HG03097 (cell line): ENCODE measurements around the gene EPS8L1.

ENCODE experiments used
- ATAC-seq: cut with Tn5 transposase; IDR thresholded peaks from one replicate; pipeline ENCODE4 v1.9.1; 2021; ENCODE audit not compliant: unreplicated experiment, low FRiP score

The EPS8L1 gene

DNA sequence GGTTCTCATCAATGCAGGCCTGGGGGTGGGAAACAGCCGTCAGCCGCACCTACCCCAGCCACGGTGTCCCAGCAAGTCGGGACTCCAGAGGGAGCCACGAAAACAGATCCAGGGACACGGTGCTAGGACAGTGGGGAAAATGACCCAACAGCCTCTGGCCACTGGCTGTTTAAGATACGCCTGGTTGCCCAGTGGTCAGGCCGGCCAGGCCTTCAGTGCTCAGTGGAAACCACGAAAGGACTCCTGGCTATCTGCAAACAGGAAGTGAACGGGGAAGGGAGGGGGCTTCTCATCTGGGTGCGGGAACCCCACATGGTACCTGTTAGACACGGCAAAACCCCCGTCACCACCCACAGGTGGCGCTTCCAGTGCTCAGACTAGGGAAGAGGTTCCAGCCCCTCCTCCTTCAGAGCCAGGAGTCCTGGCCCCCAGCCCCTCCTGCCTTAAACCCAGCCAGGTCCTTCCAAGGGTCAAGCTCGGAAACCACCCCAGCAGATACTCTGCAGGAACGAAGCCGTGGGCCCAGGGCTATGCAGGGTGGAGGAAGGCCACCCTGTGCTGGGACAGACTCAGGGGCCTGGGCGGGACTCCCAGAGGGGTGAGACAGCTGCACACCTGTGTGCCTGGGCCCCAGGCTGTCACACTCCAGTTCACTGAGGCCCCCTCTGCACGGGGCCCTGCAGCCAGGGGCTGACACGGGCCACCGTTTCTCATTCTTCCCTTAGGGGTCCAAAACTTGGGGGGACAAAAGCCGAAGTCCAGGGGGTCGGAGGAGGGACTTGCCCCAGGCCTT lies 37.3 kb downstream of the EPS8L1 start:
- ATAC-seq: no peak

DNA sequence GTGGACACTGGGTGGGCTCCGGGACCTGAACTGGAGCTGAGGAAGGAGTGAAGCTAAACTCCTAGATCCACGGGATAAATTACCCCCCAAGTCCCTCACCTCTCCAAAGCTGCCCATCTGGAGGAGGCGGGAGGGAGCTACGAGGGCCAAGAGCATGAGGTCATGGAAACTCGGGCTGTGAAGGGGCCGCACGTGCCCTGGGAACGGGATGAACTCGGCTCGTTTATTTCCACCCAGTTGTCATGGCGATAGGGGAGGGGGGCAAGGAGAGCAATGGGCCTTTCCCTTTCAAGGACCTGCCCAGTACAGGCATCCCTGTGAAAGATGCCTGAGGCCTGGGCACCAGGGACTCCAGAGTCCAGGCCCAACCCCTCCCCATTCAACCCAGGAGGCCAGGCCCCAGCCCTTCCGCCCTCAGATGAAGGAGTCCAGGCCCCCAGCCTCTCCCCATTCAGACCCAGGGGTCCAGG lies 37.9 kb downstream of the EPS8L1 start:
- no peak for ATAC-seq

DNA sequence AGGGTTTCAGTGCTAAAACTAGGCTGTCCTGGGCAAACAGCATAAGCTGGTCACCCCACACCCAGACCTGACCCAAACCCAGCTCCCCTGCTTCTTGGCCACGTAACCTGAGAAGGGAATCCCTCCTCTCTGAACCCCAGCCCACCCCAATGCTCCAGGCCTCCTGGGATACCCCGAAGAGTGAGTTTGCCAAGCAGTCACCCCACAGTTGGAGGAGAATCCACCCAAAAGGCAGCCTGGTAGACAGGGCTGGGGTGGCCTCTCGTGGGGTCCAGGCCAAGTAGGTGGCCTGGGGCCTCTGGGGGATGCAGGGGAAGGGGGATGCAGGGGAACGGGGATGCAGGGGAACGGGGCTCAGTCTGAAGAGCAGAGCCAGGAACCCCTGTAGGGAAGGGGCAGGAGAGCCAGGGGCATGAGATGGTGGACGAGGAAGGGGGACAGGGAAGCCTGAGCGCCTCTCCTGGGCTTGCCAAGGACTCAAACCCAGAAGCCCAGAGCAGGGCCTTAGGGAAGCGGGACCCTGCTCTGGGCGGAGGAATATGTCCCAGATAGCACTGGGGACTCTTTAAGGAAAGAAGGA lies 39.0 kb downstream of the EPS8L1 start:
- no peak for ATAC-seq

DNA sequence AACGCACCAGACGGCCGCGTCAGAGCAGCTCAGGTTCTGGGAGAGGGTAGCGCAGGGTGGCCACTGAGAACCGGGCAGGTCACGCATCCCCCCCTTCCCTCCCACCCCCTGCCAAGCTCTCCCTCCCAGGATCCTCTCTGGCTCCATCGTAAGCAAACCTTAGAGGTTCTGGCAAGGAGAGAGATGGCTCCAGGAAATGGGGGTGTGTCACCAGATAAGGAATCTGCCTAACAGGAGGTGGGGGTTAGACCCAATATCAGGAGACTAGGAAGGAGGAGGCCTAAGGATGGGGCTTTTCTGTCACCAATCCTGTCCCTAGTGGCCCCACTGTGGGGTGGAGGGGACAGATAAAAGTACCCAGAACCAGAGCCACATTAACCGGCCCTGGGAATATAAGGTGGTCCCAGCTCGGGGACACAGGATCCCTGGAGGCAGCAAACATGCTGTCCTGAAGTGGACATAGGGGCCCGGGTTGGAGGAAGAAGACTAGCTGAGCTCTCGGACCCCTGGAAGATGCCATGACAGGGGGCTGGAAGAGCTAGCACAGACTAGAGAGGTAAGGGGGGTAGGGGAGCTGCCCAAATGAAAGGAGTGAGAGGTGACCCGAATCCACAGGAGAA lies 39.9 kb downstream of the EPS8L1 start:
- ATAC-seq: no peak

DNA sequence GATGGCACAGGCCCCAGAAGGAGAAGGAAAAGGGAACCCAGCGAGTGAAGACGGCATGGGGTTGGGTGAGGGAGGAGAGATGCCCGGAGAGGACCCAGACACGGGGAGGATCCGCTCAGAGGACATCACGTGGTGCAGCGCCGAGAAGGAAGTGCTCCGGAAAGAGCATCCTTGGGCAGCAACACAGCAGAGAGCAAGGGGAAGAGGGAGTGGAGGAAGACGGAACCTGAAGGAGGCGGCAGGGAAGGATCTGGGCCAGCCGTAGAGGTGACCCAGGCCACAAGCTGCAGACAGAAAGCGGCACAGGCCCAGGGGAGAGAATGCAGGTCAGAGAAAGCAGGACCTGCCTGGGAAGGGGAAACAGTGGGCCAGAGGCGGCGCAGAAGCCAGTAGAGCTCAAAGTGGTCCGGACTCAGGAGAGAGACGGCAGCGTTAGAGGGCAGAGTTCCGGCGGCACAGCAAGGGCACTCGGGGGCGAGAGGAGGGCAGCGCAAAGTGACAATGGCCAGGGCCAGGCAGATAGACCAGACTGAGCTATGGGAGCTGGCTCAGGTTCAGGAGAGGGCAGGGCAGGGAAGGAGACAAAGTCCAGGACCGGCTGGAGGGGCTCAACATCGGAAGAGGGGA lies 40.7 kb downstream of the EPS8L1 start:
- no peak for ATAC-seq

DNA sequence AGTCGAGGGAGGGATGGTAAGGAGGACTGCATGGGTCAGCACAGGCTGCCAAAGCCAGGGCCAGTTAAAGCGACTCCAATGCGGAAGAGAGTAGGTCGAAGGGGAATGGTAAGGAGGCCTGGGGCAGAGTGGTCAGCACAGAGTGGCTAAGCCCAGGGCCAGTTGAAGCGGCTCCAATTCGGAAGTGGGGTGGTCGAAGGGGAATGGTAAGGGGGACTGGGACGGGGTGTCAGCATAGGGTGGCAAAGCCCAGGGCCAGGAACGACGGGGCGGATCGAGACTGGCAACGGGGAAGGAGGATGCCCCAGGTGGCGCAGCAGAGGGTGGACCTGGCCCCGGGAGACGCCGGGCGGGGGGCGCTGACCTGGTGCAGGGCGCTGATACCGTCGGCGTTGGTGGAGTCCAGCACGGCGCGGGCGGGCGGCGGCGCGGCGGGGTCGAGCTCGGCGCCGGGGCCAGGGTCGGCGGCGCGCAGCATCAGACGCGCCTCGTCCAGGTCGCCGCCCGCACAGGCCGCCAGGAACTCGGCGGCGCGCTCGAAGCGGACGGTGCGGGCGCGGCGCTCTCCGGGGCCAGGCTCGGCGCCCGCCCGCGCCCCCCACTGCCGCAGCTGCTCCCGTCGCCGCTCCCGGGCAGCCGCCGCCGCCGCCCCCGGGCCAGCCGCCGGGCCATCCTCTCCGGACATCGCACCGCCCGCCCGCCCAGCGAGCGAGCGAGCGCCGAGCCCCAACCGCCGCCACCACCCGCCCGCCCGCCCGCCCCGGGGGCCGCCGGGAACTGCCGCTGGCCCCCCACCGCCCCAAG lies 41.4 kb downstream of the EPS8L1 start, which contains the start of gene PPP1R12C:
TSS of gene PPP1R12C (minus strand) at position 779 of the 804 bp plus-strand sequence. CDS start at position 685, 94 bp downstream.
- peak; percentile 11 for ATAC-seq

DNA sequence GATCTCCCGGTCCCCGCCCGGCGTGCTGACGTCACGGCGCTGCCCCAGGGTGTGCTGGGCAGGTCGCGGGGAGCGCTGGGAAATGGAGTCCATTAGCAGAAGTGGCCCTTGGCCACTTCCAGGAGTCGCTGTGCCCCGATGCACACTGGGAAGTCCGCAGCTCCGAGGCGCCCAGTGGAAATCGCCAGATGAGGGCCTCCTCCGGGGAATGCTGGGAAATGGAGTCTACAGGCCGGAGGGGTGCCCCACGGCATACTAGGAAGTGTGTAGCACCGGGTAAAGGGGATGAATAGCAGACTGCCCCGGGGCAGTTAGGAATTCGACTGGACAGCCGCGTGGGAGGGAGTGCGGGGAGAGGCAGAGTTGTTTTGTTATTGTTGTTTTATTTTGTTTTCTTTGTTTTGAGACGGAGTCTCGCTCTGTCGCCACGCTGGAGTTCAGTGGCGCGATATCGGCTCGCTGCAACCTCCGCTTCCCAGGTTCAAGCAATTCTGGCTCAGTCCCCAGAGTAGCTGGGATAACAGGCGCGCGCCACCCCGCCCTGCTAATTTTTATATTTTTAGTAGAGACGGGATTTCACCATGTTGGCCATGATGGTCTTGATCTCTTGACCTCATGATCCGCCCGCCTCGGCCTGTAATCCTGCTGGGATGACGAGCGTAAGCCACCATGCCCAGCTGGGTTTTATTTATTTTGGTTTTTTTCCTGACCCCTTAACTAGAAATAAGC lies 42.2 kb downstream of the EPS8L1 start:
- ATAC-seq: peak; percentile 82

DNA sequence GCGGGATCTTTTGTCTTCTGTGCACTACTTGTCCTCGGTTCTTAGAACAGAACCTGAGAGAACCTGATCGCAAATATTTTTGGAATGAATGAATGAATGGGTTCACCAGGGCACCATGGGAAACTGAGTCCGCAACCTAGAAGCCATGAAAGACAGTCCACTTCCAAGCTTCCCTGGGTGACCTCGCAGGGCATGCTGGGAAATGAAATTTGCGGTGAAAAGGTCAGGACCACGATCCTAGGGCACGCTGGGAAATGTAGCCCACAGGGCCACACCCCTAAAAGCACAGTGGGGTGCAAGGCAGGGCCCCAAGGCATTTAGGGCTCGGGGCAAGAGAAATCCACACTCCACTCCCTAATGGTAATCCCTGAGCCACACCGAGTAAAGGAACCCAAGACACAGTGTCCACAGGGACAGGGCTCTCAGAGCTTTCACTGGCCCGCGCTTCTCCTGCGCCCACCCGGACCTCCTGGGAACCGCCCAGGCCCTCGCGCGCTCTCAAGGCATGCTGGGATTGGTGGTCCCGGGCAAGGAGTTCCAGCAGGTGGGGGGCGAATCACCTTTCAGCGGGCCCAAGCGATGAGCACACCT lies 42.8 kb downstream of the EPS8L1 start:
- ATAC-seq: no peak

DNA sequence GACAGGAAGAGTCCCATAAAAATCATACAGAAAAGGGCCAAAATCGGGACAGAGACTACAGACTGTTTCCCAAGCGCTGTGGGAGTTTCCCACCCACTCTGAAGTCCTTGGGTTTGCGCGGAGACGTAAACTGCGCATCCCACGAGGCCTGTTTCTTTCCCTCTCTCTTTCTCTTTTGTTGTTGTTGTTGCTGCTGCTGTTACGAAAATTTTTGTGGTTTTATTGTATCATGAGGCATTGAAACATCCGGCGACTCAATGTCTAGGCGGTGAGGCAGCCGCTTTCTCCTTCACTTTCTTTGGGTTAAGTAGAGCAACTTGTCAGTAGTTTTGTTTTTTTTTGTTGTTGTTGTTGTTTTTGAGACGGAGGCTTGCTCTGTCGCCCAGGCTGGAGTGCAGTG lies 43.4 kb downstream of the EPS8L1 start:
- no peak for ATAC-seq

DNA sequence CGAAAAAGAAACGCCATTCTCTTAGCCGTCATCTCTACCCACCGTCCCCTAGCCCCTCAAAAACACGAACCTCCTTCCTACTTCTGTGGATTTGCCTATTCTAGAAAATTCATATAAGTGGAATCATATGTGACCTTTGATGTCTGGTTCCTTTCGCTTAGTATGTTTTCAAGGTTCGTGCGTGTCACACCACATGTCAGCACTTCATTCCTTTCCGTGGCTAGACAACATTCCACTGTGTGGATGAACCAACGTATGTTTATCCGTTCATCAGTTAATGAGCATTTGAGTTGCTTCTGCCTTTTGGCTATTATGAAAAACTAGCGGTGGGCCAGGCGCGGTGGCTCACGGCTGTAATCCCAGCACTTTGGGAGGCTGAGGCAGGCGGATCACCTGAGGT lies 55.8 kb downstream of the EPS8L1 start:
- ATAC-seq: no peak

DNA sequence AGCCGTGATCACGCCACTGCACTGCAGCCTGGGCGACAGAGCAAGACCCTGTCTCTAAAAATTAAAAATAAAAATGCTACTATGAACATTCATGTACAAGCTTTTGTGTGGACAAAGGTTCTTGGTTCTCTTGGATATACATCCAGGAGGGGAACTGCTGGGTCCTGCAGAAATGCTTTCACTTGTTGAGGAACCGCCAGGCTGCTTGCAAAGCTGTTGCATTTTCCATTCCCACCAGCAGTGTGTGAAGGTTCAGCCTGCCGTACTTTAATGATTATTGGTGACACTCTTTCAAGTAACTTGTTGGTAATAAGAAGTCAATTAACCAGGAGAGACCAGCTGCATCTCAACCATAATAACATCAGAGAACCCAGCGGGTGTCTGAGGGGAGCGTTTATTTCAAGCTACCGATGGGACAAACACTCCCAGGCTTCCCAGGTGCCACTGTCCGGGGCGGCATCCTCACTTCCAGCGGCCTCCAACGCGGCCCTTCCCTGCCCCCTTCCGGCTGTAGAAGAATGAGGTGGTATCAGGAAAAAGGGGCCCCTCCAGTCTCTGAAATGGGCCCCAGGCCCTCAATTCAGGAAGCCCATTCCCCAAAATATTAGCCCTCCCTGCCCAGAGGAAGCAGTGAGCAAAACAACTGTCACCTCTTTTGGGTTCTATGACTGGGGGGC lies 56.9 kb downstream of the EPS8L1 start:
- no peak for ATAC-seq

DNA sequence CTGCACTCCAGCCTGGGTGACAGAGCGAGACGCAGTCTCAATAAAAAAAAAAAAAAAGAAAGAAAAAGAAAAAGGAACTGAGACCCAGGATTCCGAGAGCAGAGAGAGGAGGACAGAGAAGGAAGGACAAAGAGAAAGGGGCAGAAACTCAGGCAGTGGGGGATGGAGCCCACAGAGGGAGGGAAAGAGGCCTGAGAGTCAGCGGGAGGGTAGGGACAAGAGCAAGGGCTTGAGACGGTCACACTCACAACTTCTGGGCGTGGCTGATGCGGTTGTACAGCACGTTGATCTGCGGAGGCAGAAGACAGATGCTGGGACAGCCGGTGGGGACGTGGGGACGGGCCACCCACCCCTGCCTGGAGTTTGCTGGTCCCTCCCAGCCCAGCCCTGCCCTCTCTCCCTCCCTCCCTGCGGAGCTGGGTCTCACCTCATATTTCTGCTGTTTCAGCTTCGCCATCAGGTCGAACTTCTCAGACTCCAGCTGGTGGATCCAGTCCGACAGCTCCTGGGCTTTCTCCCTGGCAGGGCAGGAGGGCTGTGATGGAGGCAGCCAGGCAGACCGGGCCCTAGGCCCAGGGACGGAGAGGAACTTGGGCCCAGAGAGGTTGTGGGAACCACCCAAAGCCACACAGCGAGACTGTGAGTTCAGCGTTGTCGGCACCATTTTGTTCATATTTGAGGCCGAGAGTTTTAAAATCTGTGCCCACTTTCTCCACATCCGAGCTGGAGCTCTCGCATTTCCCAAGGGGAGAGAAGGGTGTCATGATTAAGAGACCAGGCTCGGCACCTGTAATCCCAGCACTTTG lies 58.2 kb downstream of the EPS8L1 start:
- no peak for ATAC-seq

DNA sequence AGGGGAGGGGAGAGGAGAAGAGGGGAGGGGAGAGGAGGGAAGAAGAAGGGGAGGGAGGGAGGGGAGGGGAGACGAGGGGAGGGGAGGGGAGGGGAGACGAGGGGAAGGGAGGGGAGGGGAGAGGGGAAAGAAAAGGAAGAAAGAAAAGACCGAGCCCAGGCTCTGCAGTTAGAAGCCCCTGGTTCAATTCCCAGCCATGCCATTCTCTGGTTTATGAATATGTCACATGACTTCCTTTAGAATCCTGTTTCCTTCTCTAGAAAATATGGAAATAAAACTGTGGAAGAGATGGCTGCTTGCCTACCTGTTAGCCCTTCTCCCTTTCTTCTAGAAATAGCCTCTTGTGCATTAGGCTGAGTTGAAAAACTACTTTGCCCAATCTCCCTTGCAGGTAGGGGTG lies 59.1 kb downstream of the EPS8L1 start:
- ATAC-seq: no peak

DNA sequence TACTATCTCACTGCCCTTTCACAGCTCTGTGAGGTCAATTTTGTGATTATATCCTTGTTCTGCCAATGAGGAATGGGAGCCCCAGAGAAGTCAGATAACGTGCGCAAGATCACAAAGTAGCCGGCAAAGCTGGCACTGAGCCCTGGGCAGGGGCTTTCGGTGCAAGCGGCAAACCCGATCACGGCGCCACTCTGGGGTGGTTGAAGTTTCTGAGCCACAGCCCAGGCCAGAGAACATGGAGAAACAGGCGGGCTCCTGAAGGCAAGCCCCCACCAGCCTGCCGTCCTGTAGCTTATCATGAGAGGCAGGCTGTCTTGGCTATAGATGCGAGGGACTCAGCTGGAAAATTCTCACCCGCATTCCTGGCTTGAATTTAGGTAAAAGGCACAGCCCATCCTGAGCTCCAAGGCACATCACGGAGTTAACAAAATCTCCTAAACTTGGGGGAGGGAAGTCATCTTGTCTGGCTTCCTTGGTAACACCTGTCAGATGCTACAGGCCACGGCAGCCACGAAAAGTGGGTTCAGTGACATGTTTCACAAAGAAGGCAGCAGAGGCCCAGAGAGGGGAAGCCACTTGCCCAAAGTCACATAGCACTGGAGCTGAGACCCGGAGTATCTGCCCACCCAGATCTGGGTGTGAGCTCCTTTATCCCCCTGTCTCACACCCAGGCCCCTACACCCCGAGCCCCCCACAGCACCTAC lies 60.9 kb downstream of the EPS8L1 start:
- no peak for ATAC-seq
